Measurements from ENCODE around the gene AGBL4.

The AGBL4 gene

DNA sequence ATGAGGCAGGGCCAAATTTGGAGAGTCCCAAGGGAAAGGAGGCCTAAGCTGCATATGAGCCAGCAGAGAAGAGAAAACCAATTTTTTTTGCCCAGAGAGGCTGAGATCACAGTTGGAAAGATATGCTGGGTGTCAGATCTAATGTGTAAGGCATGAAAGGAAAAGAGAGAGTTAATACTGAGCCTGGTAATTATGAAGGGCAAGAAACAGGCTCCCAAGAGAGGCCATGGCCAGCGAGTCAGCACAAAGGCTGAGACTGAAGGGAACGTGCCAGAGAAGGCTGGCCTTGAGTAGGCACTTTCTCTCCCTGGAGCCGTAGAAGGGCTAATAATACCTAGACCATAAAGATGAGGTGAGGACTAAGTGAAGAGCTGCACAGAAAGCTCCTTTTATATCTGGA, 1215.3 kb downstream of the AGBL4 start:
- CTCF ChIA-PET = interaction anchor here (0.6 to 0.9 kb wide), 2 partner anchors 9 to 131 kb away, joined by 4 read pairs; no protein-coding TSS in a partner anchor
- no peak overlapping the region for H3K27ac ChIP-seq (ENCODE audit: extremely low read depth, low read depth, low read length)

DNA sequence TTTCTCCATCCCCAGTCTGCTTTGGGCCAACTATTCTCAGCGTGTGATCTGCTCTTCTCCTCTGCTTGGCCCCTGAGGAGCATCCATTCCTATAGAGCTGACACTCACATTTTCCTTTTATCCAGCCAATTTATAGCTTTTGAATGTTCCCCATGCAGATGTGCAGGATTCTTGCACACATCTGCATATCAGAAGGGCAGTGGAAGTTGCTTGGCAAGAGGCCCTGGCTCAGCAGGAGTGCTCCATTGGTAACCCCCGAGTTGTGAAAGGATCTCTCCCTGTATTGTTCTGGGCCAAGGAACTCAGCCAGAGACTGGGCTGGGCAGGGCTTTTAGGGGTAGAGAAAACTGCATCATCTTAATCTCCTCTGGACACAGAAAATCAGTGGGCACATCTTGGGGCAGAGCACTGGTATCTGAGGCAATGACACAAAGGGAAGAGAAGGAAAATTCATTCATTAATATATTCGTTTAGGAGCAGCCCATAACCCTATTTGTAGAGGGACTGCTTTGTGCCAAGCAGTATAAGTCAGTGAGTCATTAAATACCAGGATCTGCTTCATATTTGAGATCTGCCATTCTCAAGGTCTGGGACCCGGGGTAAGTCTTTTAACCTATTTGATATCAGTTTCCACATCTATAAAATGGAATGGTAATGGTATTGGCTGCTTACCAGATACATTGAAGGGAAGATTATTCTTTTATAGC, 1216.0 kb downstream of the AGBL4 start:
- no peak overlapping the region for H3K4me3 ChIP-seq (ENCODE audit: low read depth, low read length)
- H3K9me3 ChIP-seq (ENCODE audit: control insufficient read depth, insufficient read depth, low read depth, low read length) = no peaks in the 10 kb centered on the region
- no peak overlapping the region for H3K27ac ChIP-seq (ENCODE audit: extremely low read depth, low read depth, low read length)
- ChIA-PET CTCF (no interaction called here), POLR2A (no interaction called here)
- H3K36me3 ChIP-seq (ENCODE audit: control insufficient read depth in 2 of 2, insufficient read depth in 1 of 2, low read length in 2 of 2) = no peaks in the 10 kb centered on the region
- no peaks in the 10 kb centered on the region for H3K4me1 ChIP-seq (ENCODE audit: control insufficient read depth, insufficient read depth, low read length)
- TF ChIP-seq ZNF248 (tag by site-specific recombination; IDR thresholded peaks at IDR 0.05) (no peak), ZSCAN23 (tag by site-specific recombination; IDR thresholded peaks at IDR 0.05) (no peak), ZNF2 (tag by site-specific recombination; IDR thresholded peaks at IDR 0.05) (no peak), ZNF623 (tag by site-specific recombination; IDR thresholded peaks at IDR 0.05) (no peak), SETDB1 (IDR thresholded peaks at IDR 0.05; ENCODE audit: insufficient read length, low read length) (no peak), ZNF830 (tag by site-specific recombination; IDR thresholded peaks at IDR 0.05; ENCODE audit: low read depth) (no peak), ZNF571 (tag by site-specific recombination; IDR thresholded peaks at IDR 0.05) (no peak), TRIM28 (IDR thresholded peaks at IDR 0.05; ENCODE audit: borderline replicate concordance, low read length) (no peak), ZNF274 (IDR thresholded peaks at IDR 0.05; ENCODE audit: low read length) (no peak), ZNF274 (tag by site-specific recombination; IDR thresholded peaks at IDR 0.05; ENCODE audit: borderline replicate concordance) (no peak), ZNF354C (tag by site-specific recombination; IDR thresholded peaks at IDR 0.05; ENCODE audit: borderline replicate concordance, low read depth) (no peak), ZNF658 (tag by site-specific recombination; IDR thresholded peaks at IDR 0.05) (no peak)
- TF ChIP-seq, protein P1, sequence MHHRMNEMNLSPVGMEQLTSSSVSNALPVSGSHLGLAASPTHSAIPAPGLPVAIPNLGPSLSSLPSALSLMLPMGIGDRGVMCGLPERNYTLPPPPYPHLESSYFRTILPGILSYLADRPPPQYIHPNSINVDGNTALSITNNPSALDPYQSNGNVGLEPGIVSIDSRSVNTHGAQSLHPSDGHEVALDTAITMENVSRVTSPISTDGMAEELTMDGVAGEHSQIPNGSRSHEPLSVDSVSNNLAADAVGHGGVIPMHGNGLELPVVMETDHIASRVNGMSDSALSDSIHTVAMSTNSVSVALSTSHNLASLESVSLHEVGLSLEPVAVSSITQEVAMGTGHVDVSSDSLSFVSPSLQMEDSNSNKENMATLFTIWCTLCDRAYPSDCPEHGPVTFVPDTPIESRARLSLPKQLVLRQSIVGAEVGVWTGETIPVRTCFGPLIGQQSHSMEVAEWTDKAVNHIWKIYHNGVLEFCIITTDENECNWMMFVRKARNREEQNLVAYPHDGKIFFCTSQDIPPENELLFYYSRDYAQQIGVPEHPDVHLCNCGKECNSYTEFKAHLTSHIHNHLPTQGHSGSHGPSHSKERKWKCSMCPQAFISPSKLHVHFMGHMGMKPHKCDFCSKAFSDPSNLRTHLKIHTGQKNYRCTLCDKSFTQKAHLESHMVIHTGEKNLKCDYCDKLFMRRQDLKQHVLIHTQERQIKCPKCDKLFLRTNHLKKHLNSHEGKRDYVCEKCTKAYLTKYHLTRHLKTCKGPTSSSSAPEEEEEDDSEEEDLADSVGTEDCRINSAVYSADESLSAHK (tag by site-specific recombination; IDR thresholded peaks at IDR 0.05) = no peak
- TF ChIP-seq, protein P2, sequence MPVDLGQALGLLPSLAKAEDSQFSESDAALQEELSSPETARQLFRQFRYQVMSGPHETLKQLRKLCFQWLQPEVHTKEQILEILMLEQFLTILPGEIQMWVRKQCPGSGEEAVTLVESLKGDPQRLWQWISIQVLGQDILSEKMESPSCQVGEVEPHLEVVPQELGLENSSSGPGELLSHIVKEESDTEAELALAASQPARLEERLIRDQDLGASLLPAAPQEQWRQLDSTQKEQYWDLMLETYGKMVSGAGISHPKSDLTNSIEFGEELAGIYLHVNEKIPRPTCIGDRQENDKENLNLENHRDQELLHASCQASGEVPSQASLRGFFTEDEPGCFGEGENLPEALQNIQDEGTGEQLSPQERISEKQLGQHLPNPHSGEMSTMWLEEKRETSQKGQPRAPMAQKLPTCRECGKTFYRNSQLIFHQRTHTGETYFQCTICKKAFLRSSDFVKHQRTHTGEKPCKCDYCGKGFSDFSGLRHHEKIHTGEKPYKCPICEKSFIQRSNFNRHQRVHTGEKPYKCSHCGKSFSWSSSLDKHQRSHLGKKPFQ (tag by site-specific recombination; IDR thresholded peaks at IDR 0.05) = no peak
- TF ChIP-seq, protein P3, sequence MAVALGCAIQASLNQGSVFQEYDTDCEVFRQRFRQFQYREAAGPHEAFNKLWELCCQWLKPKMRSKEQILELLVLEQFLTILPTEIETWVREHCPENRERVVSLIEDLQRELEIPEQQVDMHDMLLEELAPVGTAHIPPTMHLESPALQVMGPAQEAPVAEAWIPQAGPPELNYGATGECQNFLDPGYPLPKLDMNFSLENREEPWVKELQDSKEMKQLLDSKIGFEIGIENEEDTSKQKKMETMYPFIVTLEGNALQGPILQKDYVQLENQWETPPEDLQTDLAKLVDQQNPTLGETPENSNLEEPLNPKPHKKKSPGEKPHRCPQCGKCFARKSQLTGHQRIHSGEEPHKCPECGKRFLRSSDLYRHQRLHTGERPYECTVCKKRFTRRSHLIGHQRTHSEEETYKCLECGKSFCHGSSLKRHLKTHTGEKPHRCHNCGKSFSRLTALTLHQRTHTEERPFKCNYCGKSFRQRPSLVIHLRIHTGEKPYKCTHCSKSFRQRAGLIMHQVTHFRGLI (tag by site-specific recombination; IDR thresholded peaks at IDR 0.05) = no peak

More for the DNA sequence above, 1215.3 kb downstream of the AGBL4 start:
- TF ChIP-seq GLI2 (tag by site-specific recombination; IDR thresholded peaks at IDR 0.05; ENCODE audit: borderline replicate concordance, low read depth) = no peak
- no peak for TF ChIP-seq ZNF677 (tag by site-specific recombination; IDR thresholded peaks at IDR 0.05)
- TF ChIP-seq, protein P4, sequence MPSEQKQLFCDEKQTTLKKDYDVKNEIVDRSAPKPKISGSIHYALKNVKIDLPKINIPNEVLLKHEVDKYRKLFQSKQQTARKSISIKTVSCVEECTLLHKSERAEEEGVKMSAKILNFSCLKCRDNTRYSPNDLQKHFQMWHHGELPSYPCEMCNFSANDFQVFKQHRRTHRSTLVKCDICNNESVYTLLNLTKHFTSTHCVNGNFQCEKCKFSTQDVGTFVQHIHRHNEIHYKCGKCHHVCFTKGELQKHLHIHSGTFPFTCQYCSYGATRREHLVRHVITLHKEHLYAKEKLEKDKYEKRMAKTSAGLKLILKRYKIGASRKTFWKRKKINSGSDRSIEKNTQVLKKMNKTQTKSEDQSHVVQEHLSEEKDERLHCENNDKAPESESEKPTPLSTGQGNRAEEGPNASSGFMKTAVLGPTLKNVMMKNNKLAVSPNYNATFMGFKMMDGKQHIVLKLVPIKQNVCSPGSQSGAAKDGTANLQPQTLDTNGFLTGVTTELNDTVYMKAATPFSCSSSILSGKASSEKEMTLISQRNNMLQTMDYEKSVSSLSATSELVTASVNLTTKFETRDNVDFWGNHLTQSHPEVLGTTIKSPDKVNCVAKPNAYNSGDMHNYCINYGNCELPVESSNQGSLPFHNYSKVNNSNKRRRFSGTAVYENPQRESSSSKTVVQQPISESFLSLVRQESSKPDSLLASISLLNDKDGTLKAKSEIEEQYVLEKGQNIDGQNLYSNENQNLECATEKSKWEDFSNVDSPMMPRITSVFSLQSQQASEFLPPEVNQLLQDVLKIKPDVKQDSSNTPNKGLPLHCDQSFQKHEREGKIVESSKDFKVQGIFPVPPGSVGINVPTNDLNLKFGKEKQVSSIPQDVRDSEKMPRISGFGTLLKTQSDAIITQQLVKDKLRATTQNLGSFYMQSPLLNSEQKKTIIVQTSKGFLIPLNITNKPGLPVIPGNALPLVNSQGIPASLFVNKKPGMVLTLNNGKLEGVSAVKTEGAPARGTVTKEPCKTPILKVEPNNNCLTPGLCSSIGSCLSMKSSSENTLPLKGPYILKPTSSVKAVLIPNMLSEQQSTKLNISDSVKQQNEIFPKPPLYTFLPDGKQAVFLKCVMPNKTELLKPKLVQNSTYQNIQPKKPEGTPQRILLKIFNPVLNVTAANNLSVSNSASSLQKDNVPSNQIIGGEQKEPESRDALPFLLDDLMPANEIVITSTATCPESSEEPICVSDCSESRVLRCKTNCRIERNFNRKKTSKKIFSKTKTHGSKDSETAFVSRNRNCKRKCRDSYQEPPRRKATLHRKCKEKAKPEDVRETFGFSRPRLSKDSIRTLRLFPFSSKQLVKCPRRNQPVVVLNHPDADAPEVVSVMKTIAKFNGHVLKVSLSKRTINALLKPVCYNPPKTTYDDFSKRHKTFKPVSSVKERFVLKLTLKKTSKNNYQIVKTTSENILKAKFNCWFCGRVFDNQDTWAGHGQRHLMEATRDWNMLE (tag by site-specific recombination; conservative IDR thresholded peaks at IDR 0.05; ENCODE audit: low read depth) = no peak
- no peak for TF ChIP-seq ZNF341 (tag by site-specific recombination; IDR thresholded peaks at IDR 0.05; ENCODE audit: low read depth)
- no peak for TF ChIP-seq ZNF548 (tag by site-specific recombination; IDR thresholded peaks at IDR 0.05)
- TF ChIP-seq HOXA7 (CRISPR knock-in tag; IDR thresholded peaks at IDR 0.05; ENCODE audit: borderline replicate concordance) = no peak
- TF ChIP-seq, protein P5, sequence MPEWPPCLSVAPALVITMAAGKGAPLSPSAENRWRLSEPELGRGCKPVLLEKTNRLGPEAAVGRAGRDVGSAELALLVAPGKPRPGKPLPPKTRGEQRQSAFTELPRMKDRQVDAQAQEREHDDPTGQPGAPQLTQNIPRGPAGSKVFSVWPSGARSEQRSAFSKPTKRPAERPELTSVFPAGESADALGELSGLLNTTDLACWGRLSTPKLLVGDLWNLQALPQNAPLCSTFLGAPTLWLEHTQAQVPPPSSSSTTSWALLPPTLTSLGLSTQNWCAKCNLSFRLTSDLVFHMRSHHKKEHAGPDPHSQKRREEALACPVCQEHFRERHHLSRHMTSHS (tag by site-specific recombination; IDR thresholded peaks at IDR 0.05) = no peak
- no peak for TF ChIP-seq ZNF596 (tag by site-specific recombination; IDR thresholded peaks at IDR 0.05)
- TF ChIP-seq ZNF654 (tag by site-specific recombination; IDR thresholded peaks at IDR 0.05; ENCODE audit: low read depth) = no peak
- no peak for TF ChIP-seq EGR2 (tag by site-specific recombination; IDR thresholded peaks at IDR 0.05; ENCODE audit: low read depth)
- TF ChIP-seq ZNF221 (tag by site-specific recombination; IDR thresholded peaks at IDR 0.05; ENCODE audit: borderline replicate concordance) = no peak
- TF ChIP-seq ZNF701 (tag by site-specific recombination; IDR thresholded peaks at IDR 0.05) = no peak
- no peak for TF ChIP-seq ZNF707 (tag by site-specific recombination; IDR thresholded peaks at IDR 0.05)
- H3K4me3 ChIP-seq (ENCODE audit: low read depth, low read length) = no peak overlapping the region
- H3K9me3 ChIP-seq (ENCODE audit: control insufficient read depth, insufficient read depth, low read depth, low read length) = no peaks in the 10 kb centered on the region
- POLR2A ChIA-PET = no interaction called here
- H3K4me1 ChIP-seq (ENCODE audit: control insufficient read depth, insufficient read depth, low read length) = no peaks in the 10 kb centered on the region
- H3K36me3 ChIP-seq (ENCODE audit: control insufficient read depth in 2 of 2, insufficient read depth in 1 of 2, low read length in 2 of 2) = no peaks in the 10 kb centered on the region

Measured in HEK293 (cell line).